ENCODE results near the gene CCSER1. TPM values are rescaled to one million over a fixed set of nuclear protein-coding genes. Genes with fewer than 3 reads are reported as not detected.
"Not testable (repeated sequence)": the region's sequence is repeated elsewhere in the genome, so short reads cannot be mapped to it uniquely, and the experiment has no call there.

The CCSER1 gene
- total and polyA plus RNA-seq, 2 experiments from 2014 or later: not detected

DNA sequence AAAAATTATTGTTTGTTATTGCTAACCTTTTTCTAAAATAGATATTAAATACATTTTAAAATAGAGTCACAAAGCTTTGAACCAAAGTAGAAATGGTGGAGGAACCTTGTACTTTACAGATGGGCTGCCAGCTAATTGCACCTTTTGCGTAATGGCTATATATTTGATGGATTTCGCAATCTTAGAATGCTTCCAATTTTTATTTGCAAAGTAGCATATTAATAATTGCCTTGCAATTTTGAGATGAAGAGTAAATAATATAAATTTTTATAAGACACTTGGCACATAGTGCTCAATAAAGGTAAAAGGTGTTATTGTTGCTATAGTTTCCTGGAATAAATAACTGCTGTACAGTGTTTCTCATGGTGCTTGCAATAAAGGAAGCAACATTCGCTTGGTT, 533.5 kb downstream of the CCSER1 start:
- no peak for DNase-seq
- H3K4me2 ChIP-seq (ENCODE audit: unreplicated experiment): no peak overlapping the region
- H3K9ac ChIP-seq: no peak overlapping the region
- no peaks in the 10 kb centered on the region for H3F3A ChIP-seq (ENCODE audit: insufficient read depth)
- H4K20me1 ChIP-seq (ENCODE audit: insufficient read depth): no peaks in the 10 kb centered on the region
- no peaks in the 10 kb centered on the region for H3K36me3 ChIP-seq (ENCODE audit: low read depth)
- no peaks in the 10 kb centered on the region for H3K27me3 ChIP-seq (replicated peaks; ENCODE audit: insufficient read depth)
- H3K27ac ChIP-seq: no peak overlapping the region
- no peaks in the 10 kb centered on the region for H3K4me1 ChIP-seq (ENCODE audit: insufficient read depth)
- no peaks in the 10 kb centered on the region for H3K9me2 ChIP-seq (ENCODE audit: insufficient read depth)
- H2AFZ ChIP-seq: no peak overlapping the region
- TF ChIP-seq EZH2phosphoT487 (IDR thresholded peaks at IDR 0.05; ENCODE audit: insufficient read depth, low read depth) (no peak), EZH2 (IDR thresholded peaks at IDR 0.05; ENCODE audit: insufficient read depth, poor library complexity, severe bottlenecking) (no peak)
- in situ Hi-C loops (cut with MboI): no loop called here
- H3K9me3 ChIP-seq (ENCODE audit: low read depth): no peaks in the 10 kb centered on the region
- WGBS, 2 experiments (ENCODE audit: low coverage in 1 of 2, low lambda C conversion rate in 2 of 2, missing lambda C conversion rate in 2 of 2): 22 to 33% methylated on average over 3 of the region's 3 CpGs
- no peaks in the 10 kb centered on the region for H3K79me2 ChIP-seq (ENCODE audit: insufficient read depth)
- no peak overlapping the region for H3K4me3 ChIP-seq

- Histone ChIP-seq H3K9me2 (ENCODE audit: insufficient read depth) (no peaks in the 10 kb centered on the region), H3K9ac (no peak overlapping the region), H3K27me3 (replicated peaks; ENCODE audit: insufficient read depth) (no peaks in the 10 kb centered on the region), H3K4me2 (ENCODE audit: unreplicated experiment) (no peak overlapping the region), H3K36me3 (ENCODE audit: low read depth) (no peaks in the 10 kb centered on the region), H3K4me3 (no peak overlapping the region), H3F3A (ENCODE audit: insufficient read depth) (no peaks in the 10 kb centered on the region), H3K79me2 (ENCODE audit: insufficient read depth) (no peaks in the 10 kb centered on the region), H3K9me3 (ENCODE audit: low read depth) (no peaks in the 10 kb centered on the region), H4K20me1 (ENCODE audit: insufficient read depth) (no peaks in the 10 kb centered on the region), H2AFZ (no peak overlapping the region), H3K27ac (no peak overlapping the region), H3K4me1 (ENCODE audit: insufficient read depth) (no peaks in the 10 kb centered on the region)
- no peak for DNase-seq
- TF ChIP-seq EZH2 (IDR thresholded peaks at IDR 0.05; ENCODE audit: insufficient read depth, poor library complexity, severe bottlenecking) (no peak), EZH2phosphoT487 (IDR thresholded peaks at IDR 0.05; ENCODE audit: insufficient read depth, low read depth) (no peak)
- in situ Hi-C loops (cut with MboI): no loop called here
- 7 to 17% methylated on average over 4 of the region's 4 CpGs for WGBS, 2 experiments (ENCODE audit: low coverage in 1 of 2, low lambda C conversion rate in 2 of 2, missing lambda C conversion rate in 2 of 2)
Observed at GRCh38 chr4:90670183-90670582, 543.0 kb downstream of the CCSER1 start.

- H3K4me2 ChIP-seq (ENCODE audit: unreplicated experiment): no peak overlapping the region
- H3K9me2 ChIP-seq (ENCODE audit: insufficient read depth): no peaks in the 10 kb centered on the region
- H3K4me1 ChIP-seq (ENCODE audit: insufficient read depth): no peaks in the 10 kb centered on the region
- H3K36me3 ChIP-seq (ENCODE audit: low read depth): no peaks in the 10 kb centered on the region
- no peaks in the 10 kb centered on the region for H3F3A ChIP-seq (ENCODE audit: insufficient read depth)
- no peak overlapping the region for H3K4me3 ChIP-seq
- no peaks in the 10 kb centered on the region for H3K27me3 ChIP-seq (replicated peaks; ENCODE audit: insufficient read depth)
- in situ Hi-C loops (cut with MboI): no loop called here
- no peaks in the 10 kb centered on the region for H3K9me3 ChIP-seq (ENCODE audit: low read depth)
- no peak overlapping the region for H3K27ac ChIP-seq
- no peaks in the 10 kb centered on the region for H4K20me1 ChIP-seq (ENCODE audit: insufficient read depth)
- no peak for DNase-seq
- no peak overlapping the region for H2AFZ ChIP-seq
- 0% methylated on average over 1 of the region's 1 CpG for WGBS, 2 experiments (ENCODE audit: low coverage in 1 of 2, low lambda C conversion rate in 2 of 2, missing lambda C conversion rate in 2 of 2)
- H3K79me2 ChIP-seq (ENCODE audit: insufficient read depth): no peaks in the 10 kb centered on the region
- no peak for TF ChIP-seq EZH2phosphoT487 (IDR thresholded peaks at IDR 0.05; ENCODE audit: insufficient read depth, low read depth)
- no peak overlapping the region for H3K9ac ChIP-seq
Observed at GRCh38 chr4:90689739-90690138, 562.5 kb downstream of the CCSER1 start.

DNA sequence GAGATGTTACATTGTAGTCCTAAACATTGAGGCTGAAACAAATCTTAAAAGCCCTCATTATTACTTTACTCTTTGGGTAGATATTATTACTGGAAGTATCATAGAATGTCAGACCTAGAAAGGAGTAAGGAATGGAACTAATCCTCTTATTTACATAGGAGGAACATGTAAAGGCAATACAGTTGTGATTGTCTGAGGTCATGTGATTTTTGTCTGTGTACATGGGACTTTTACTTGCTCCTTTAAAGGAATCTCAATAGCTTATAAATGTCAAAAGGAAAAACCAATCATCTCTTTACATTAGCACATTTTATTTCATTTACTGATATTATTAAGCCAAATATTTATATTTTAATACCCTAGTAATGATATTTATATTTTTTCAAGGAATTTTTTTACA, 568.2 kb downstream of the CCSER1 start:
- Histone ChIP-seq H3K9ac (no peak overlapping the region), H3F3A (ENCODE audit: insufficient read depth) (no peaks in the 10 kb centered on the region), H3K9me3 (ENCODE audit: low read depth) (no peaks in the 10 kb centered on the region), H2AFZ (no peak overlapping the region), H3K4me1 (ENCODE audit: insufficient read depth) (no peaks in the 10 kb centered on the region), H3K27ac (no peak overlapping the region), H4K20me1 (ENCODE audit: insufficient read depth) (no peaks in the 10 kb centered on the region), H3K4me3 (no peak overlapping the region), H3K79me2 (ENCODE audit: insufficient read depth) (no peaks in the 10 kb centered on the region), H3K27me3 (replicated peaks; ENCODE audit: insufficient read depth) (no peaks in the 10 kb centered on the region), H3K36me3 (ENCODE audit: low read depth) (no peaks in the 10 kb centered on the region), H3K9me2 (ENCODE audit: insufficient read depth) (no peaks in the 10 kb centered on the region), H3K4me2 (ENCODE audit: unreplicated experiment) (no peak overlapping the region)
- no peak for TF ChIP-seq EZH2 (IDR thresholded peaks at IDR 0.05; ENCODE audit: insufficient read depth, poor library complexity, severe bottlenecking)
- no peak for TF ChIP-seq EZH2phosphoT487 (IDR thresholded peaks at IDR 0.05; ENCODE audit: insufficient read depth, low read depth)
- in situ Hi-C loops (cut with MboI): no loop called here
- DNase-seq: no peak

GRCh38 chr4:90705501-90705900, 578.3 kb downstream of the CCSER1 start:
- H3K4me2 ChIP-seq (ENCODE audit: unreplicated experiment); H3K27ac ChIP-seq; H3K4me1 ChIP-seq (ENCODE audit: insufficient read depth); H2AFZ ChIP-seq; in situ Hi-C loops (cut with MboI); H4K20me1 ChIP-seq (ENCODE audit: insufficient read depth); H3K9me2 ChIP-seq (ENCODE audit: insufficient read depth); H3K9ac ChIP-seq; DNase-seq; H3K9me3 ChIP-seq (ENCODE audit: low read depth); H3K79me2 ChIP-seq (ENCODE audit: insufficient read depth); H3K4me3 ChIP-seq; H3K36me3 ChIP-seq (ENCODE audit: low read depth); H3K27me3 ChIP-seq (replicated peaks; ENCODE audit: insufficient read depth); H3F3A ChIP-seq (ENCODE audit: insufficient read depth): not testable (repeated sequence)
- WGBS, 2 experiments (ENCODE audit: low coverage in 1 of 2, low lambda C conversion rate in 2 of 2, missing lambda C conversion rate in 2 of 2): 8 to 13% methylated on average over 6 of the region's 6 CpGs

Measured in GM23248 (cell line).